Measurements from ENCODE around the gene STMN1.

Gene STMN1

GRCh38 chr1:25871704-25872494 is 34.3 kb downstream of the STMN1 start:
- DNase-seq: no peak

GRCh38 chr1:25871086-25871703 is 35.0 kb downstream of the STMN1 start:
- DNase-seq: no peak

- DNase-seq: no peak
These were observed 35.6 kb downstream of the STMN1 start for GRCh38 chr1:25870614-25871013.

- no peak for DNase-seq
These were observed 36.2 kb downstream of the STMN1 start for GRCh38 chr1:25869909-25870606.

GRCh38 chr1:25867210-25867991 is 38.8 kb downstream of the STMN1 start:
- DNase-seq: no peak

GRCh38 chr1:25866288-25866687 is 39.9 kb downstream of the STMN1 start:
- DNase-seq: no peak

- DNase-seq: no peak
These were observed 41.8 kb downstream of the STMN1 start for GRCh38 chr1:25864434-25864833.

GRCh38 chr1:25863486-25864262 is 42.5 kb downstream of the STMN1 start:
- DNase-seq: no peak

- no peak for DNase-seq
These were observed 43.3 kb downstream of the STMN1 start for GRCh38 chr1:25862785-25863485.

- no peak for DNase-seq
These were observed 44.6 kb downstream of the STMN1 start for GRCh38 chr1:25861316-25862286.

GRCh38 chr1:25858906-25859789 is 47.1 kb downstream of the STMN1 start, which contains the start of gene AUNIP:
TSS of gene AUNIP (minus strand) at chr1:25859457. CDS start at chr1:25859357, 100 bp downstream.
- DNase-seq: peak in 45 of 56 donors; percentile 13 to 75 (median 52)

- DNase-seq: no peak
These were observed 47.7 kb downstream of the STMN1 start for GRCh38 chr1:25858494-25858893.

- DNase-seq: no peak
These were observed 49.4 kb downstream of the STMN1 start for GRCh38 chr1:25856856-25857255.

GRCh38 chr1:25854554-25854953 is 51.7 kb downstream of the STMN1 start:
- DNase-seq: no peak

Measured in amygdala (tissue), 56 donors.